Glomerular endothelial cell (primary cell): Measurements from ENCODE around the gene TSKS. TPM values are rescaled to one million over a fixed set of nuclear protein-coding genes. Genes with fewer than 3 reads are reported as not detected.

Experiments used
- DNase-seq: peaks from one replicate; pipeline ENCODE4 v3.0.0-alpha.2; 2011; ENCODE audit warnings: low read depth, low spot score; ENCODE audit errors: extremely low read depth
- total RNA-seq: library from RNA; depleted of rRNA; stranded (reverse); fragments of >200 nt; gene quantifications from 2 replicates; pipeline ENCODE4 v1.2.3, GENCODE V29; 2015

TSKS gene
- total RNA-seq, 1 donor from 2014 or later = not detected

- no peak for DNase-seq
These were observed 35.5 kb upstream of the TSKS start for GRCh38 chr19:49798574-49798973.

- no peak for DNase-seq
These were observed 32.5 kb upstream of the TSKS start for GRCh38 chr19:49795615-49796014.

- no peak for DNase-seq
These were observed 30.4 kb upstream of the TSKS start for GRCh38 chr19:49793561-49793840.

- no peak for DNase-seq
These were observed 29.9 kb upstream of the TSKS start for GRCh38 chr19:49792829-49793560.

- no peak for DNase-seq
These were observed 28.8 kb upstream of the TSKS start for GRCh38 chr19:49791776-49792445.

GRCh38 chr19:49790866-49791265, 27.8 kb upstream of the TSKS start:
- no peak for DNase-seq

GRCh38 chr19:49788857-49789256, 25.8 kb upstream of the TSKS start:
- no peak for DNase-seq

- DNase-seq = no peak
These were observed 24.6 kb upstream of the TSKS start for GRCh38 chr19:49787746-49788145.

GRCh38 chr19:49786376-49786820, 23.3 kb upstream of the TSKS start:
- DNase-seq = no peak

GRCh38 chr19:49782515-49782914, 19.4 kb upstream of the TSKS start:
- no peak for DNase-seq

- DNase-seq = no peak
These were observed 18.3 kb upstream of the TSKS start for GRCh38 chr19:49781394-49781793.

- no peak for DNase-seq
These were observed 17.8 kb upstream of the TSKS start for GRCh38 chr19:49780861-49781260.

- DNase-seq = no peak
These were observed 16.8 kb upstream of the TSKS start for GRCh38 chr19:49779731-49780555.

- DNase-seq = no peak
These were observed 13.3 kb upstream of the TSKS start for GRCh38 chr19:49776371-49776764.

- DNase-seq = no peak
These were observed 12.8 kb upstream of the TSKS start for GRCh38 chr19:49775742-49776370.

GRCh38 chr19:49774969-49775368, 11.9 kb upstream of the TSKS start:
- no peak for DNase-seq

- DNase-seq = no peak
These were observed 10.7 kb upstream of the TSKS start for GRCh38 chr19:49773663-49774350.

GRCh38 chr19:49772850-49773432, 9.8 kb upstream of the TSKS start:
- no peak for DNase-seq

- DNase-seq = no peak
These were observed 8.6 kb upstream of the TSKS start for GRCh38 chr19:49771674-49772139.

- DNase-seq = no peak
These were observed 7.4 kb upstream of the TSKS start for GRCh38 chr19:49770529-49770928.
